Measurements from ENCODE around the gene SLC29A3. TPM values are rescaled to one million over a fixed set of nuclear protein-coding genes. Genes with fewer than 3 reads are reported as not detected.

The SLC29A3 gene
- total and polyA plus RNA-seq, 2 of the 8 experiments (the other 6 are each of a cell fraction or from before 2014, with no cell fraction given): 14.0 to 24.6 TPM

- no peak for TF ChIP-seq CHD7 (IDR thresholded peaks at IDR 0.05; ENCODE audit: insufficient replicate concordance, low read length)
- no peak for TF ChIP-seq SIN3A (conservative IDR thresholded peaks at IDR 0.05 in 1 of 2, IDR thresholded peaks at IDR 0.05 in 1 of 2; ENCODE audit: low read depth in 1 of 2, low read length in 2 of 2)
- no peak for TF ChIP-seq TBP (IDR thresholded peaks at IDR 0.05; ENCODE audit: low read depth, low read length)
- TF ChIP-seq SAP30 (IDR thresholded peaks at IDR 0.05; ENCODE audit: insufficient read depth, insufficient replicate concordance, low read length): no peak
- no peak for TF ChIP-seq TAF7 (optimal IDR thresholded peaks at IDR 0.05; ENCODE audit: borderline replicate concordance, low read depth, low read length)
- TF ChIP-seq JUND (IDR thresholded peaks at IDR 0.05; ENCODE audit: low read length): no peak
- TF ChIP-seq SIRT6 (IDR thresholded peaks at IDR 0.05; ENCODE audit: low read length): no peak
Measured at GRCh38 chr10:71370031-71370430, 51.0 kb downstream of the SLC29A3 start (continued).

All from H1 (cell line).